Esophagus squamous epithelium (tissue), 5 donors: ENCODE measurements around the gene RCSD1. TPM values are rescaled to one million over a fixed set of nuclear protein-coding genes. Genes with fewer than 3 reads are reported as not detected.

ENCODE experiments used
- DNase-seq: peaks from one replicate; lab custom pipeline; 2025; lab: John Stamatoyannopoulos, UW
- H3K27ac ChIP-seq, 4 donors: fragments of 200-600 bp; sonication (generic); one replicate each; pipeline ENCODE4 v1.5.1; 2016 to 2019; ENCODE audit warnings: mild to moderate bottlenecking in 1 of 4
- H3K27me3 ChIP-seq, 4 donors: fragments of 200-600 bp; sonication (generic); 1 replicate in 3 of 4; 2 replicates in 1 of 4; pipeline versions ENCODE4 v1.5.1 to v1.6.0; 2017 to 2021; ENCODE audit warnings: antibody characterized with exemption in 1 of 4
- H3K36me3 ChIP-seq, 3 donors: fragments of 200-600 bp; sonication (generic); one replicate each; pipeline ENCODE4 v1.5.1; 2016 to 2019
- H3K4me1 ChIP-seq, 3 donors: fragments of 200-600 bp; sonication (generic); one replicate each; pipeline ENCODE4 v1.5.1; 2017 to 2019
- H3K4me3 ChIP-seq, 4 donors: fragments of 200-600 bp; sonication (generic); 1 replicate in 3 of 4; 2 replicates in 1 of 4; pipeline ENCODE4 v1.5.1; 2016 to 2019; ENCODE audit warnings: mild to moderate bottlenecking in 2 of 4, moderate library complexity in 1 of 4
- H3K9me3 ChIP-seq, 3 donors: fragments of 200-600 bp; sonication (generic); one replicate each; pipeline ENCODE4 v1.5.1; 2016 to 2019
- CTCF ChIP-seq, 6 experiments: fragments of 450-650 bp in 4 of 6; fragments of 200-600 bp in 2 of 6; sonication (generic) in 2 of 6; IDR thresholded peaks; one replicate each; pipeline ENCODE4 v1.5.1; 2016 to 2019; ENCODE audit warnings: antibody characterized with exemption in 6 of 6, mild to moderate bottlenecking in 4 of 6, moderate library complexity in 4 of 6
- POLR2A ChIP-seq, 4 donors: fragments of 450-650 bp; IDR thresholded peaks; one replicate each; pipeline ENCODE4 v1.6.1; 2017; ENCODE audit warnings: antibody characterized with exemption in 4 of 4, mild to moderate bottlenecking in 4 of 4, moderate library complexity in 3 of 4
- WGBS, 2 donors: methylation state at CpG; one replicate each; pipeline ENCODE4 v1.1.5; 2018; 5-methylcytosine and 5-hydroxymethylcytosine counted together
- intact Hi-C: fragments of 100-400 bp; cut with DNase I; formaldehyde crosslinking; loops from one replicate; pipeline ENCODE4 v1.15.0; 2022
- total RNA-seq, 4 donors: library from RNA; depleted of rRNA; stranded (reverse); fragments of >200 nt; gene quantifications; one replicate each; pipeline ENCODE4 v1.1.0, GENCODE V29; 2016
- donor health status: DM: yes; HTN: yes; CAD: no.

RCSD1 gene
- total RNA-seq, 4 donors from 2014 or later = 1.2 to 17.7 (median 3.4) TPM

- H3K4me3 ChIP-seq = no peak overlapping the region
- TF ChIP-seq CTCF (IDR thresholded peaks at IDR 0.05) = no peak
- no peak for TF ChIP-seq POLR2A (IDR thresholded peaks at IDR 0.05)
- no peak overlapping the region for H3K27ac ChIP-seq
- no peaks in the 10 kb centered on the region for H3K36me3 ChIP-seq
- H3K9me3 ChIP-seq = no peaks in the 10 kb centered on the region
- DNase-seq = no peak
- intact Hi-C loops = no loop called here
- peaks cover 0 to 3% (median 0%) of the 10 kb centered on the region in 3 donors for H3K4me1 ChIP-seq
- H3K27me3 ChIP-seq = peaks cover 0 to 6% (median 0%) of the 10 kb centered on the region in 4 donors
- WGBS, 2 donors = 62 to 100% methylated on average over 2 of the region's 2 CpGs
These were observed 76.3 kb downstream of the RCSD1 start for GRCh38 chr1:167706363-167706762.

GRCh38 chr1:167706931-167707877, 77.2 kb downstream of the RCSD1 start:
- TF ChIP-seq POLR2A (IDR thresholded peaks at IDR 0.05) (no peak), CTCF (IDR thresholded peaks at IDR 0.05) (no peak)
- Histone ChIP-seq H3K4me1 (peaks cover 0 to 4% (median 0%) of the 10 kb centered on the region in 3 donors), H3K36me3 (no peaks in the 10 kb centered on the region), H3K27me3 (peaks cover 0 to 6% (median 0%) of the 10 kb centered on the region in 4 donors), H3K27ac (no peak overlapping the region), H3K4me3 (no peak overlapping the region), H3K9me3 (no peaks in the 10 kb centered on the region)
- WGBS, 2 donors = 80 to 88% methylated on average over 10 of the region's 10 CpGs
- no peak for DNase-seq
- intact Hi-C loops = no loop called here

- Histone ChIP-seq H3K4me1 (peaks cover 0 to 4% (median 0%) of the 10 kb centered on the region in 3 donors), H3K36me3 (no peaks in the 10 kb centered on the region), H3K27me3 (peaks cover 0 to 6% (median 0%) of the 10 kb centered on the region in 4 donors), H3K27ac (no peak overlapping the region), H3K9me3 (no peaks in the 10 kb centered on the region), H3K4me3 (no peak overlapping the region)
- DNase-seq = no peak
- intact Hi-C loops = no loop called here
- 48 to 72% methylated on average over 4 of the region's 4 CpGs for WGBS, 2 donors
- TF ChIP-seq CTCF (IDR thresholded peaks at IDR 0.05) (no peak), POLR2A (IDR thresholded peaks at IDR 0.05) (no peak)
These were observed 77.9 kb downstream of the RCSD1 start for GRCh38 chr1:167707942-167708341.

- no peak overlapping the region for H3K4me3 ChIP-seq
- H3K9me3 ChIP-seq = no peaks in the 10 kb centered on the region
- peaks cover 0 to 13% (median 4%) of the 10 kb centered on the region in 3 donors for H3K4me1 ChIP-seq
- no peaks in the 10 kb centered on the region for H3K36me3 ChIP-seq
- DNase-seq = no peak
- TF ChIP-seq CTCF (IDR thresholded peaks at IDR 0.05) (no peak), POLR2A (IDR thresholded peaks at IDR 0.05) (no peak)
- H3K27ac ChIP-seq = no peak overlapping the region
- 72 to 79% methylated on average over 3 of the region's 3 CpGs for WGBS, 2 donors
- intact Hi-C loops = no loop called here
- no peaks in the 10 kb centered on the region for H3K27me3 ChIP-seq
These were observed 78.9 kb downstream of the RCSD1 start for GRCh38 chr1:167708940-167709389.

GRCh38 chr1:167710836-167711235, 80.8 kb downstream of the RCSD1 start:
- no peaks in the 10 kb centered on the region for H3K36me3 ChIP-seq
- H3K4me1 ChIP-seq = peaks cover 0 to 24% (median 7%) of the 10 kb centered on the region in 3 donors
- no peak for DNase-seq
- no peak for TF ChIP-seq CTCF (IDR thresholded peaks at IDR 0.05)
- no peak for TF ChIP-seq POLR2A (IDR thresholded peaks at IDR 0.05)
- WGBS, 2 donors = 53 to 90% methylated on average over 1 of the region's 1 CpG
- H3K27me3 ChIP-seq = no peaks in the 10 kb centered on the region
- intact Hi-C loops = no loop called here
- H3K9me3 ChIP-seq = no peaks in the 10 kb centered on the region
- H3K4me3 ChIP-seq = no peak overlapping the region
- peak overlapping the region in 1 of 4 donors; percentile 16 for H3K27ac ChIP-seq
